ENCODE measurements around the gene NFKBIE.

Gene NFKBIE

GRCh38 chr6:44270526-44271405 lies 5.4 kb upstream of the NFKBIE start:
- DNase-seq (ENCODE audit: low spot score), result no peak
- H3K27ac ChIP-seq, result no peak overlapping the region
- ChIA-PET POLR2A (ENCODE audit: low non-redundant PET) (no interaction called here), CTCF (interaction anchor here (0.5 to 2.3 kb wide), 5 partner anchors 23 to 190 kb away, joined by 3 to 7 read pairs (median 5); partner anchors contain the start of gene AARS2)
- TF ChIP-seq CTCF (conservative IDR thresholded peaks at IDR 0.05; ENCODE audit: low read depth), result no peak

GRCh38 chr6:44269921-44270525 lies 4.7 kb upstream of the NFKBIE start, which contains the start of gene TMEM151B:
TSS of gene TMEM151B (plus strand) at chr6:44270450. CDS start at chr6:44270743, 293 bp downstream.
- H3K27ac ChIP-seq, result no peak within 1 kb of the TSS
- no peak for DNase-seq (ENCODE audit: low spot score)
- CTCF ChIA-PET, result interaction anchor here (0.7 to 2.3 kb wide), 4 partner anchors 22 to 70 kb away, joined by 3 to 7 read pairs (median 5); partner anchors contain the start of gene AARS2

GRCh38 chr6:44269178-44269920 lies 4.0 kb upstream of the NFKBIE start:
- TF ChIP-seq CTCF (conservative IDR thresholded peaks at IDR 0.05; ENCODE audit: low read depth), result no peak
- no peak overlapping the region for H3K27ac ChIP-seq
- DNase-seq (ENCODE audit: low spot score), result no peak
- POLR2A ChIA-PET (ENCODE audit: low non-redundant PET), result interaction anchor here (0.6 kb wide), 1 partner anchor 361 kb away, joined by 3 read pairs; no protein-coding TSS in a partner anchor
- CTCF ChIA-PET, result interaction anchor here (1.3 to 3.8 kb wide), 4 partner anchors 9 to 69 kb away, joined by 3 to 48 read pairs (median 6); partner anchors contain the start of gene AARS2

More at GRCh38 chr6:44269921-44270525, 4.7 kb upstream of the NFKBIE start, which contains the start of gene TMEM151B:
- POLR2A ChIA-PET (ENCODE audit: low non-redundant PET), result no interaction called here
- no peak for TF ChIP-seq CTCF (conservative IDR thresholded peaks at IDR 0.05; ENCODE audit: low read depth)

GRCh38 chr6:44268095-44268628 lies 2.8 kb upstream of the NFKBIE start:
- POLR2A ChIA-PET (ENCODE audit: low non-redundant PET), result no interaction called here
- CTCF ChIA-PET, result interaction anchor here (0.5 to 3.8 kb wide), 17 partner anchors 8 to 187 kb away, joined by 3 to 48 read pairs (median 4); partner anchors contain the start of genes AARS2 and SPATS1
- DNase-seq (ENCODE audit: low spot score), result peak; percentile 61

GRCh38 chr6:44267252-44267651 lies 1.9 kb upstream of the NFKBIE start:
- POLR2A ChIA-PET (ENCODE audit: low non-redundant PET), result interaction anchor here (0.6 kb wide), 1 partner anchor 134 kb away, joined by 3 read pairs; no protein-coding TSS in a partner anchor
- no peak for DNase-seq (ENCODE audit: low spot score)
- TF ChIP-seq CTCF (conservative IDR thresholded peaks at IDR 0.05; ENCODE audit: low read depth), result no peak
- H3K27ac ChIP-seq, result no peak overlapping the region
- CTCF ChIA-PET, result interaction anchor here (0.6 to 3.8 kb wide), 7 partner anchors 9 to 117 kb away, joined by 3 to 48 read pairs (median 3); partner anchors contain the start of gene SLC35B2

More at GRCh38 chr6:44268095-44268628, 2.8 kb upstream of the NFKBIE start:
- peak; percentile 93 for TF ChIP-seq CTCF (conservative IDR thresholded peaks at IDR 0.05; ENCODE audit: low read depth)
- H3K27ac ChIP-seq, result no peak overlapping the region

Measured in RWPE1 (cell line).